ENCODE measurements around the gene PSMA5.

- no peak for TF ChIP-seq CTCF (conservative IDR thresholded peaks at IDR 0.05 in 1 of 2, IDR thresholded peaks at IDR 0.05 in 1 of 2; ENCODE audit: extremely low read depth in 1 of 2, insufficient read depth in 1 of 2, low read depth in 1 of 2, low read length in 2 of 2)
- TF ChIP-seq EZH2 (IDR thresholded peaks at IDR 0.05; ENCODE audit: borderline replicate concordance, low read length), result no peak
These were observed 31.6 kb upstream of the PSMA5 start for GRCh38 chr1:109457819-109458218.
